Natural killer cell (primary cell): ENCODE results near the gene NDUFAF4. TPM values are rescaled to one million over a fixed set of nuclear protein-coding genes. Genes with fewer than 3 reads are reported as not detected.
A peak's percentile ranks its signal among the peaks of the same experiment; 100 is the strongest.

ENCODE experiments used
- ATAC-seq, 3 donors: fragments of 150-1000 bp in 2 of 3; fragments of 200-7000 bp in 1 of 3; cut with Tn5 transposase; 1 replicate in 1 of 3; 2 replicates in 2 of 3; pipeline ENCODE4 v1.10.0; 2021; ENCODE audit warnings: mild to moderate bottlenecking in 2 of 3, moderate library complexity in 2 of 3
- DNase-seq, 2 donors: peaks; one replicate each; pipeline versions ENCODE4 v3.0.0 to v3.0.0-alpha.2; 2013 to 2021; ENCODE audit warnings: mixed read lengths in 1 of 2
- H3K27ac ChIP-seq: one replicate; pipeline ENCODE4 v1.5.1; 2013; ENCODE audit warnings: mild to moderate bottlenecking, low read length
- H3K27me3 ChIP-seq: one replicate; pipeline ENCODE4 v1.6.1; 2013; ENCODE audit warnings: low read length; ENCODE audit not compliant: control insufficient read depth, insufficient read depth
- H3K36me3 ChIP-seq: one replicate; pipeline ENCODE4 v1.6.1; 2013; ENCODE audit warnings: low read length; ENCODE audit not compliant: control insufficient read depth, insufficient read depth
- H3K4me1 ChIP-seq: one replicate; pipeline ENCODE4 v1.6.1; 2013; ENCODE audit warnings: low read length; ENCODE audit not compliant: control insufficient read depth, insufficient read depth
- H3K4me3 ChIP-seq: one replicate; pipeline ENCODE4 v1.5.1; 2013; ENCODE audit warnings: low read length
- H3K9me3 ChIP-seq: one replicate; pipeline ENCODE4 v1.6.1; 2013; ENCODE audit warnings: low read length; ENCODE audit not compliant: control insufficient read depth, insufficient read depth
- H3K27ac Mint-ChIP-seq, 2 donors: one replicate each; pipeline ENCODE4 v1.8.0; 2022; ENCODE audit warnings: mild to moderate bottlenecking in 2 of 2, mixed read lengths in 2 of 2, moderate library complexity in 1 of 2
- H3K27me3 Mint-ChIP-seq, 2 donors: one replicate each; pipeline ENCODE4 v1.8.0; 2022; ENCODE audit warnings: low read depth in 2 of 2, mixed read lengths in 2 of 2
- H3K36me3 Mint-ChIP-seq: one replicate; pipeline ENCODE4 v1.8.0; 2022; ENCODE audit warnings: mixed read lengths
- H3K4me1 Mint-ChIP-seq, 2 donors: one replicate each; pipeline ENCODE4 v1.8.0; 2022; ENCODE audit warnings: mixed read lengths in 2 of 2
- H3K4me3 Mint-ChIP-seq: one replicate; pipeline ENCODE4 v1.8.0; 2022; ENCODE audit warnings: mild to moderate bottlenecking, moderate library complexity, mixed read lengths
- H3K9me3 Mint-ChIP-seq, 2 donors: one replicate each; pipeline ENCODE4 v1.8.0; 2022; ENCODE audit warnings: mixed read lengths in 2 of 2
- WGBS: methylation state at CpG from one replicate; pipeline ENCODE4 v1.1.7; 2013; ENCODE audit warnings: missing lambda C conversion rate; ENCODE audit not compliant: insufficient coverage; 5-methylcytosine and 5-hydroxymethylcytosine counted together
- intact Hi-C: fragments of 100-400 bp; cut with micrococcal nuclease; formaldehyde crosslinking; loops from one replicate; pipeline ENCODE4 v1.14.2; 2022
- total RNA-seq, 4 donors: library from RNA; stranded (reverse); fragments of 120-200 nt in 1 of 4; gene quantifications; one replicate each; pipeline versions ENCODE4 v1.2.3 to v1.2.4, GENCODE V29; 2013 to 2022
- TF ChIP-seq, protein P1 (sequence below): fragments of 200-600 bp; IDR thresholded peaks from one replicate; pipeline ENCODE4 v1.8.0; 2022; ENCODE audit warnings: antibody characterized with exemption

The NDUFAF4 gene
- total RNA-seq, 3 donors from 2014 or later (not counting 1 experiment from before 2014, with no cell fraction given): 23.8 to 30.9 (median 29.8) TPM

DNA sequence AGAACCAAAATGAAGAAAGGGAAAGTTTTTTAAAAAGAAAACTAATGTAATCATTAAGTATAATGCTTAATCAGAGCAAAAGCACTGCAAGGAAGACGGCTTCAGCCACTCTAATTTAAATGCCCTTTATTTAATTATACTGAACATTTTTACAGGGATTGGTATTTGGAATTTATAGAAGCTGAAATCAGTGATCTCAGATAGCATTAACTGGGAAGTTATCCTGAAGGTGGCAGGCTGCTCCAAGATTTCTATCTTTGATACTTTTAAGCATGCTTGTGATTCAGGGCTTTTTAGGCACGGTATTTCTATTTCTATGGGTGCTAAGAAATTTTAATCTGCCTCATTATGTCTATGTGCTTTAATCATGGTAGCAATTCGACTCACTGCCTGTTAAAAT is 1.3 kb upstream of the NDUFAF4 start:
- Histone ChIP-seq H3K4me1 (peaks cover 5% of the 10 kb centered on the region), H3K36me3 (peaks cover 21% of the 10 kb centered on the region), H3K9me3 (no peaks in the 10 kb centered on the region), H3K27ac (no peak overlapping the region), H3K27me3 (peaks cover 4% of the 10 kb centered on the region), H3K4me3 (no peak overlapping the region)
- Mint-ChIP-seq H3K9me3 (no peaks in the 10 kb centered on the region), H3K36me3 (no peaks in the 10 kb centered on the region), H3K27me3 (peaks cover 15 to 18% of the 10 kb centered on the region in 2 donors), H3K27ac (no peak overlapping the region), H3K4me1 (peaks cover 18 to 19% of the 10 kb centered on the region in 2 donors), H3K4me3 (no peak overlapping the region)
- intact Hi-C loops: loop anchor here (5.0 kb wide), 1 partner anchor 158 kb away; no protein-coding TSS in a partner anchor
- ATAC-seq (no peak), DNase-seq (peak in 1 of 2 donors; percentile 28)
- WGBS: 33% methylated on average over 1 of the region's 3 CpGs
- TF ChIP-seq, protein P1, sequence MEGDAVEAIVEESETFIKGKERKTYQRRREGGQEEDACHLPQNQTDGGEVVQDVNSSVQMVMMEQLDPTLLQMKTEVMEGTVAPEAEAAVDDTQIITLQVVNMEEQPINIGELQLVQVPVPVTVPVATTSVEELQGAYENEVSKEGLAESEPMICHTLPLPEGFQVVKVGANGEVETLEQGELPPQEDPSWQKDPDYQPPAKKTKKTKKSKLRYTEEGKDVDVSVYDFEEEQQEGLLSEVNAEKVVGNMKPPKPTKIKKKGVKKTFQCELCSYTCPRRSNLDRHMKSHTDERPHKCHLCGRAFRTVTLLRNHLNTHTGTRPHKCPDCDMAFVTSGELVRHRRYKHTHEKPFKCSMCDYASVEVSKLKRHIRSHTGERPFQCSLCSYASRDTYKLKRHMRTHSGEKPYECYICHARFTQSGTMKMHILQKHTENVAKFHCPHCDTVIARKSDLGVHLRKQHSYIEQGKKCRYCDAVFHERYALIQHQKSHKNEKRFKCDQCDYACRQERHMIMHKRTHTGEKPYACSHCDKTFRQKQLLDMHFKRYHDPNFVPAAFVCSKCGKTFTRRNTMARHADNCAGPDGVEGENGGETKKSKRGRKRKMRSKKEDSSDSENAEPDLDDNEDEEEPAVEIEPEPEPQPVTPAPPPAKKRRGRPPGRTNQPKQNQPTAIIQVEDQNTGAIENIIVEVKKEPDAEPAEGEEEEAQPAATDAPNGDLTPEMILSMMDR: no peak

GRCh38 chr6:96898241-96898851 is 655 bp upstream of the NDUFAF4 start:
- peak overlapping the region; percentile 85 for H3K4me3 ChIP-seq
- Mint-ChIP-seq H3K27ac (peak overlapping the region; percentile 85 to 91), H3K36me3 (no peaks in the 10 kb centered on the region), H3K27me3 (peaks cover 12 to 18% of the 10 kb centered on the region in 2 donors), H3K4me3 (peak overlapping the region; percentile 92), H3K9me3 (no peaks in the 10 kb centered on the region), H3K4me1 (peaks cover 18 to 19% of the 10 kb centered on the region in 2 donors)
- peak overlapping the region; percentile 90 for H3K27ac ChIP-seq
- 2% methylated on average over 7 of the region's 10 CpGs for WGBS
- H3K9me3 ChIP-seq: no peaks in the 10 kb centered on the region
- TF ChIP-seq, protein P1: no peak
- DNase-seq (no peak), ATAC-seq (no peak)
- intact Hi-C loops: loop anchor here (5.0 kb wide), 1 partner anchor 159 kb away; no protein-coding TSS in a partner anchor
- H3K27me3 ChIP-seq: peaks cover 2% of the 10 kb centered on the region
- peaks cover 27% of the 10 kb centered on the region for H3K36me3 ChIP-seq
- peaks cover 5% of the 10 kb centered on the region for H3K4me1 ChIP-seq

- Histone ChIP-seq H3K9me3 (no peaks in the 10 kb centered on the region), H3K4me1 (no peaks in the 10 kb centered on the region), H3K27ac (no peak overlapping the region), H3K27me3 (no peaks in the 10 kb centered on the region), H3K4me3 (no peak overlapping the region), H3K36me3 (peaks cover 41% of the 10 kb centered on the region)
- TF ChIP-seq, protein P1: no peak
- intact Hi-C loops: no loop called here
- WGBS: no CpG with 5 or more reads among the region's 1 CpG
- no peak for ATAC-seq
- Mint-ChIP-seq H3K4me1 (no peaks in the 10 kb centered on the region), H3K27me3 (no peaks in the 10 kb centered on the region), H3K36me3 (no peaks in the 10 kb centered on the region), H3K4me3 (no peak overlapping the region), H3K27ac (no peak overlapping the region), H3K9me3 (no peaks in the 10 kb centered on the region)
- no peak for DNase-seq
Observed at GRCh38 chr6:96889146-96889545, 8.5 kb downstream of the NDUFAF4 start.

GRCh38 chr6:96888745-96889144 is 8.9 kb downstream of the NDUFAF4 start:
- no peaks in the 10 kb centered on the region for H3K4me1 Mint-ChIP-seq
- Histone ChIP-seq H3K27ac (no peak overlapping the region), H3K4me3 (no peak overlapping the region), H3K36me3 (peaks cover 37% of the 10 kb centered on the region), H3K9me3 (no peaks in the 10 kb centered on the region), H3K4me1 (no peaks in the 10 kb centered on the region), H3K27me3 (no peaks in the 10 kb centered on the region)
- no peak overlapping the region for H3K4me3 Mint-ChIP-seq
- DNase-seq: no peak
- ATAC-seq: no peak
- H3K9me3 Mint-ChIP-seq: no peaks in the 10 kb centered on the region
- TF ChIP-seq, protein P1: no peak
- H3K27me3 Mint-ChIP-seq: no peaks in the 10 kb centered on the region
- H3K27ac Mint-ChIP-seq: no peak overlapping the region
- 93% methylated on average over 4 of the region's 5 CpGs for WGBS
- intact Hi-C loops: no loop called here
- no peaks in the 10 kb centered on the region for H3K36me3 Mint-ChIP-seq
